Memory B cell (primary cell): Measurements from ENCODE around the gene TBATA.
A peak's percentile ranks its signal among the peaks of the same experiment; 100 is the strongest.

ENCODE experiments used
- ATAC-seq: fragments of 150-1000 bp; cut with Tn5 transposase; 2 replicates; pipeline ENCODE4 v1.10.0; 2021; ENCODE audit warnings: low read depth, mild to moderate bottlenecking, moderate library complexity
- DNase-seq, 2 donors: peaks; one replicate each; pipeline ENCODE4 v3.0.0; 2022; ENCODE audit warnings: low spot score in 2 of 2
- H3K27ac Mint-ChIP-seq: one replicate; pipeline ENCODE4 v1.8.0; 2022; ENCODE audit warnings: mild to moderate bottlenecking, moderate library complexity, mixed read lengths
- H3K27me3 Mint-ChIP-seq: one replicate; pipeline ENCODE4 v1.8.0; 2022; ENCODE audit warnings: mixed read lengths
- H3K36me3 Mint-ChIP-seq: one replicate; pipeline ENCODE4 v1.8.0; 2022; ENCODE audit warnings: mild to moderate bottlenecking, mixed read lengths
- H3K4me1 Mint-ChIP-seq: one replicate; pipeline ENCODE4 v1.8.0; 2022; ENCODE audit warnings: mixed read lengths
- H3K4me3 Mint-ChIP-seq: one replicate; pipeline ENCODE4 v1.8.0; 2022; ENCODE audit warnings: mild to moderate bottlenecking, moderate library complexity, mixed read lengths
- H3K9me3 Mint-ChIP-seq: one replicate; pipeline ENCODE4 v1.8.0; 2022; ENCODE audit warnings: mixed read lengths

Gene TBATA

GRCh38 chr10:70785190-70785589 lies at the start of gene TBATA:
Gene TBATA, minus strand, starts transcription at chr10:70785377. Its CDS starts 1,998 bp downstream, at chr10:70783379.
- Mint-ChIP-seq H3K4me3 (no peak within 1 kb of the TSS), H3K27me3 (peaks cover 11% of the 10 kb centered on the region), H3K9me3 (no peaks in the 10 kb centered on the region), H3K27ac (no peak within 1 kb of the TSS), H3K36me3 (no peaks in the 10 kb centered on the region), H3K4me1 (no peaks in the 10 kb centered on the region)
- DNase-seq (no peak), ATAC-seq (no peak)

GRCh38 chr10:70834441-70835151 lies 49.4 kb upstream of the TBATA start:
- H3K27me3 Mint-ChIP-seq = no peaks in the 10 kb centered on the region
- peaks cover 10% of the 10 kb centered on the region for H3K4me1 Mint-ChIP-seq
- peaks cover 2% of the 10 kb centered on the region for H3K9me3 Mint-ChIP-seq
- H3K4me3 Mint-ChIP-seq = no peak overlapping the region
- DNase-seq (no peak), ATAC-seq (no peak)
- no peak overlapping the region for H3K27ac Mint-ChIP-seq
- peaks cover 31% of the 10 kb centered on the region for H3K36me3 Mint-ChIP-seq

- H3K9me3 Mint-ChIP-seq = peaks cover 2% of the 10 kb centered on the region
- ATAC-seq = no peak
- no peak for DNase-seq
- peaks cover 34% of the 10 kb centered on the region for H3K36me3 Mint-ChIP-seq
- H3K4me1 Mint-ChIP-seq = peaks cover 10% of the 10 kb centered on the region
- no peak overlapping the region for H3K27ac Mint-ChIP-seq
- H3K27me3 Mint-ChIP-seq = no peaks in the 10 kb centered on the region
- no peak overlapping the region for H3K4me3 Mint-ChIP-seq
These were observed 48.8 kb upstream of the TBATA start for GRCh38 chr10:70834021-70834420.

GRCh38 chr10:70833601-70834000 lies 48.4 kb upstream of the TBATA start:
- ATAC-seq (no peak), DNase-seq (no peak)
- Mint-ChIP-seq H3K27me3 (no peaks in the 10 kb centered on the region), H3K9me3 (peaks cover 2% of the 10 kb centered on the region), H3K4me1 (peaks cover 10% of the 10 kb centered on the region), H3K36me3 (peaks cover 34% of the 10 kb centered on the region), H3K4me3 (no peak overlapping the region), H3K27ac (no peak overlapping the region)

GRCh38 chr10:70832852-70833528 lies 47.8 kb upstream of the TBATA start:
- peaks cover 6% of the 10 kb centered on the region for H3K4me1 Mint-ChIP-seq
- no peak overlapping the region for H3K4me3 Mint-ChIP-seq
- H3K36me3 Mint-ChIP-seq = peaks cover 28% of the 10 kb centered on the region
- H3K27ac Mint-ChIP-seq = no peak overlapping the region
- peaks cover 2% of the 10 kb centered on the region for H3K9me3 Mint-ChIP-seq
- DNase-seq (no peak), ATAC-seq (no peak)
- H3K27me3 Mint-ChIP-seq = no peaks in the 10 kb centered on the region

GRCh38 chr10:70832221-70832620 lies 47.0 kb upstream of the TBATA start:
- Mint-ChIP-seq H3K9me3 (peaks cover 2% of the 10 kb centered on the region), H3K4me1 (peaks cover 6% of the 10 kb centered on the region), H3K4me3 (no peak overlapping the region), H3K27me3 (no peaks in the 10 kb centered on the region), H3K27ac (no peak overlapping the region), H3K36me3 (peaks cover 21% of the 10 kb centered on the region)
- DNase-seq (no peak), ATAC-seq (no peak)

GRCh38 chr10:70830164-70830563 lies 45.0 kb upstream of the TBATA start:
- no peaks in the 10 kb centered on the region for H3K9me3 Mint-ChIP-seq
- H3K36me3 Mint-ChIP-seq = peaks cover 19% of the 10 kb centered on the region
- no peak overlapping the region for H3K27ac Mint-ChIP-seq

GRCh38 chr10:70829543-70829942 lies 44.4 kb upstream of the TBATA start:
- H3K9me3 Mint-ChIP-seq = no peaks in the 10 kb centered on the region

More at GRCh38 chr10:70830164-70830563, 45.0 kb upstream of the TBATA start:
- ATAC-seq = no peak
- H3K4me3 Mint-ChIP-seq = no peak overlapping the region
- no peak for DNase-seq
- no peaks in the 10 kb centered on the region for H3K27me3 Mint-ChIP-seq
- H3K4me1 Mint-ChIP-seq = peaks cover 2% of the 10 kb centered on the region

GRCh38 chr10:70828923-70829322 lies 43.7 kb upstream of the TBATA start:
- no peak overlapping the region for H3K27ac Mint-ChIP-seq
- no peaks in the 10 kb centered on the region for H3K9me3 Mint-ChIP-seq
- no peaks in the 10 kb centered on the region for H3K27me3 Mint-ChIP-seq
- H3K4me3 Mint-ChIP-seq = no peak overlapping the region
- no peak for DNase-seq
- H3K36me3 Mint-ChIP-seq = peaks cover 14% of the 10 kb centered on the region
- peaks cover 2% of the 10 kb centered on the region for H3K4me1 Mint-ChIP-seq
- no peak for ATAC-seq

More at GRCh38 chr10:70829543-70829942, 44.4 kb upstream of the TBATA start:
- no peaks in the 10 kb centered on the region for H3K27me3 Mint-ChIP-seq
- no peak overlapping the region for H3K27ac Mint-ChIP-seq
- ATAC-seq = no peak
- peaks cover 19% of the 10 kb centered on the region for H3K36me3 Mint-ChIP-seq
- DNase-seq = no peak
- no peak overlapping the region for H3K4me3 Mint-ChIP-seq
- peaks cover 2% of the 10 kb centered on the region for H3K4me1 Mint-ChIP-seq

GRCh38 chr10:70827086-70827757 lies 42.0 kb upstream of the TBATA start:
- Mint-ChIP-seq H3K36me3 (peaks cover 16% of the 10 kb centered on the region), H3K4me3 (no peak overlapping the region), H3K9me3 (no peaks in the 10 kb centered on the region), H3K27me3 (no peaks in the 10 kb centered on the region), H3K27ac (no peak overlapping the region), H3K4me1 (peaks cover 5% of the 10 kb centered on the region)
- ATAC-seq (no peak), DNase-seq (no peak)

- H3K27me3 Mint-ChIP-seq = no peaks in the 10 kb centered on the region
- H3K4me3 Mint-ChIP-seq = no peak overlapping the region
- DNase-seq (no peak), ATAC-seq (no peak)
- no peaks in the 10 kb centered on the region for H3K9me3 Mint-ChIP-seq
- peaks cover 23% of the 10 kb centered on the region for H3K36me3 Mint-ChIP-seq
- H3K27ac Mint-ChIP-seq = no peak overlapping the region
- H3K4me1 Mint-ChIP-seq = peaks cover 22% of the 10 kb centered on the region
These were observed 37.1 kb upstream of the TBATA start for GRCh38 chr10:70822076-70822820.

- Mint-ChIP-seq H3K4me3 (no peak overlapping the region), H3K9me3 (no peaks in the 10 kb centered on the region)
These were observed 36.0 kb upstream of the TBATA start for GRCh38 chr10:70820976-70821750.

GRCh38 chr10:70816220-70816894 lies 31.2 kb upstream of the TBATA start:
- no peaks in the 10 kb centered on the region for H3K9me3 Mint-ChIP-seq
- H3K4me3 Mint-ChIP-seq = peak overlapping the region; percentile 89
- peaks cover 13% of the 10 kb centered on the region for H3K36me3 Mint-ChIP-seq
- DNase-seq = peak; percentile 14 to 38
- peak overlapping the region; percentile 85 for H3K27ac Mint-ChIP-seq
- H3K27me3 Mint-ChIP-seq = no peaks in the 10 kb centered on the region
- peaks cover 26% of the 10 kb centered on the region for H3K4me1 Mint-ChIP-seq
- ATAC-seq = peak; percentile 43

More at GRCh38 chr10:70820976-70821750, 36.0 kb upstream of the TBATA start:
- Mint-ChIP-seq H3K4me1 (peaks cover 26% of the 10 kb centered on the region), H3K36me3 (peaks cover 23% of the 10 kb centered on the region), H3K27ac (peak overlapping the region; percentile 67), H3K27me3 (no peaks in the 10 kb centered on the region)
- ATAC-seq (no peak), DNase-seq (no peak)
